SJSA1 (cell line): ENCODE measurements around the gene NSD1. TPM values are rescaled to one million over a fixed set of nuclear protein-coding genes. Genes with fewer than 3 reads are reported as not detected.

ENCODE experiments used
- DNase-seq, 2 experiments: peaks; one replicate each; pipeline ENCODE4 v3.0.0-alpha.2; 2015 to 2020; ENCODE audit warnings: low spot score in 2 of 2, low read depth in 1 of 2
- H3K27ac ChIP-seq: fragments of 250-450 bp; sonication (Bioruptor Pico); 2 replicates; pipeline ENCODE4 v1.5.1; 2020; ENCODE audit warnings: mild to moderate bottlenecking, moderate library complexity
- H3K27me3 ChIP-seq: fragments of 250-450 bp; sonication (Bioruptor Pico); replicated peaks from 2 replicates; pipeline ENCODE4 v1.5.1; 2020; ENCODE audit warnings: mild to moderate bottlenecking, moderate library complexity
- H3K36me3 ChIP-seq: fragments of 250-450 bp; sonication (Bioruptor Pico); 2 replicates; pipeline ENCODE4 v1.5.1; 2020; ENCODE audit warnings: mild to moderate bottlenecking
- H3K4me1 ChIP-seq: fragments of 250-450 bp; sonication (Bioruptor Pico); replicated peaks from 2 replicates; pipeline ENCODE4 v1.6.1; 2021; ENCODE audit warnings: mild to moderate bottlenecking
- H3K4me3 ChIP-seq: fragments of 250-450 bp; sonication (Bioruptor Pico); 2 replicates; pipeline ENCODE4 v1.5.1; 2020; ENCODE audit warnings: mild to moderate bottlenecking
- H3K9me3 ChIP-seq: fragments of 250-450 bp; sonication (Bioruptor Pico); replicated peaks from 2 replicates; pipeline ENCODE4 v1.5.1; 2020; ENCODE audit warnings: mild to moderate bottlenecking
- total RNA-seq: library from RNA; depleted of rRNA; stranded (reverse); fragments of >200 nt; shearing (Covaris generic); gene quantifications from 2 replicates; pipeline ENCODE4 v1.2.3, GENCODE V29; 2014

Gene NSD1
- total RNA-seq, 1 experiment from 2014 or later: 41.4 TPM

- no peaks in the 10 kb centered on the region for H3K4me1 ChIP-seq
- no peak for DNase-seq
- H3K27me3 ChIP-seq: no peaks in the 10 kb centered on the region
- no peak overlapping the region for H3K27ac ChIP-seq
- H3K9me3 ChIP-seq: no peaks in the 10 kb centered on the region
- no peak overlapping the region for H3K4me3 ChIP-seq
- H3K36me3 ChIP-seq: peaks cover 86% of the 10 kb centered on the region
Observed at GRCh38 chr5:177291735-177292134, 158.2 kb downstream of the NSD1 start.

GRCh38 chr5:177293819-177294581 lies 160.4 kb downstream of the NSD1 start:
- Histone ChIP-seq H3K9me3 (no peaks in the 10 kb centered on the region), H3K4me1 (no peaks in the 10 kb centered on the region), H3K27ac (no peak overlapping the region), H3K36me3 (peaks cover 78% of the 10 kb centered on the region), H3K4me3 (no peak overlapping the region), H3K27me3 (no peaks in the 10 kb centered on the region)
- no peak for DNase-seq

- no peaks in the 10 kb centered on the region for H3K9me3 ChIP-seq
- no peaks in the 10 kb centered on the region for H3K4me1 ChIP-seq
- H3K27me3 ChIP-seq: no peaks in the 10 kb centered on the region
- no peak for DNase-seq
- no peak overlapping the region for H3K4me3 ChIP-seq
- H3K36me3 ChIP-seq: peaks cover 79% of the 10 kb centered on the region
- no peak overlapping the region for H3K27ac ChIP-seq
Observed at GRCh38 chr5:177294632-177295031, 161.1 kb downstream of the NSD1 start.

DNA sequence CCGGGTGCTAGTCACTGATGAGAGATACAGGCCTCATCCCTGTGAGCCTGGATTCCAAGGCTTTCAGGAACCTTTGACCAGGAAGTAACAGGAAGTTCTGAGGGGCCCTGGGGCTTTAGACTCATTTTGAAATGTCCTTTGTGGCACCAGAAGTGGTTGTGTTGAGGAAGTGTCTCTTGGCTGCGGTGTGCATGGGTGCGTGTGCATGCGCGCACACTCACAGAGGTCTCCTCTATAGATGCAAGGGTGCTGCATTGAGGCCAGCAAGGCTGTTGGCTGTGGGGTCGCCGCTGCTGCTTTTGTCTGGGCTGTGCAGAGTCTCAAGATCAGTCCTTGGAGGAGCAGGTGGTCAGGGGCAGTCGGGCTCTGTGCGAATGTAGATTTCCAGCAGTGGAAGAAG lies 162.4 kb downstream of the NSD1 start:
- H3K4me1 ChIP-seq: peaks cover 10% of the 10 kb centered on the region
- peaks cover 79% of the 10 kb centered on the region for H3K36me3 ChIP-seq
- no peak overlapping the region for H3K27ac ChIP-seq
- H3K9me3 ChIP-seq: no peaks in the 10 kb centered on the region
- DNase-seq: no peak
- H3K27me3 ChIP-seq: no peaks in the 10 kb centered on the region
- H3K4me3 ChIP-seq: no peak overlapping the region

- Histone ChIP-seq H3K27ac (no peak overlapping the region), H3K9me3 (no peaks in the 10 kb centered on the region), H3K36me3 (peaks cover 81% of the 10 kb centered on the region), H3K27me3 (no peaks in the 10 kb centered on the region), H3K4me3 (no peak overlapping the region), H3K4me1 (peaks cover 16% of the 10 kb centered on the region)
- no peak for DNase-seq
Observed at GRCh38 chr5:177296581-177296980, 163.0 kb downstream of the NSD1 start.

GRCh38 chr5:177297922-177298321 lies 164.3 kb downstream of the NSD1 start:
- Histone ChIP-seq H3K27ac (no peak overlapping the region), H3K36me3 (peaks cover 79% of the 10 kb centered on the region), H3K4me1 (peaks cover 29% of the 10 kb centered on the region), H3K9me3 (no peaks in the 10 kb centered on the region), H3K4me3 (no peak overlapping the region), H3K27me3 (no peaks in the 10 kb centered on the region)
- DNase-seq: no peak

DNA sequence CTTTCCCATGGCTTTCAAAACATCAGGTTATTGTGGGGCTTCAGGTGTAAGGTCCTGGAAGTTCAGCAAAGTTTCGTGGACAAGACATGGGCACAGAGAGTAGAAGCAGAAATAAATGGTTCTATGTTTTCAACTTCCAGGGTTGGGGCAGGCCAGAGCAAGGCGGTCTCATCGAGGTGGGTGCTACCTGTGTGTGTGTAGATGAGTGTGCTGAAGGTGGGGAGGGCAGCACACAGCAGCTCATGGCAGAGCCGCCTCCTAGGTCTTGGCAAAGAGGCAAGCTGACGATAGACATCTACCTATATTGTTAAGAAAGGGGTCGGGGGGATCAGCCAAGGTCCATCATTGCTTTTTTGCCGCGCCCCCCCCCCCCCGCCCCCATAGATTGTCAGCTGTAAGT lies 166.1 kb downstream of the NSD1 start:
- H3K4me3 ChIP-seq: no peak overlapping the region
- peaks cover 80% of the 10 kb centered on the region for H3K36me3 ChIP-seq
- DNase-seq: no peak
- no peaks in the 10 kb centered on the region for H3K9me3 ChIP-seq
- H3K27ac ChIP-seq: no peak overlapping the region
- no peaks in the 10 kb centered on the region for H3K27me3 ChIP-seq
- H3K4me1 ChIP-seq: peaks cover 36% of the 10 kb centered on the region

GRCh38 chr5:177300236-177300880 lies 166.8 kb downstream of the NSD1 start:
- no peak overlapping the region for H3K4me3 ChIP-seq
- DNase-seq: peak; percentile 79 to 82
- H3K9me3 ChIP-seq: no peaks in the 10 kb centered on the region
- peaks cover 80% of the 10 kb centered on the region for H3K36me3 ChIP-seq
- peaks cover 41% of the 10 kb centered on the region for H3K4me1 ChIP-seq
- H3K27ac ChIP-seq: peak overlapping the region; percentile 49
- no peaks in the 10 kb centered on the region for H3K27me3 ChIP-seq

DNA sequence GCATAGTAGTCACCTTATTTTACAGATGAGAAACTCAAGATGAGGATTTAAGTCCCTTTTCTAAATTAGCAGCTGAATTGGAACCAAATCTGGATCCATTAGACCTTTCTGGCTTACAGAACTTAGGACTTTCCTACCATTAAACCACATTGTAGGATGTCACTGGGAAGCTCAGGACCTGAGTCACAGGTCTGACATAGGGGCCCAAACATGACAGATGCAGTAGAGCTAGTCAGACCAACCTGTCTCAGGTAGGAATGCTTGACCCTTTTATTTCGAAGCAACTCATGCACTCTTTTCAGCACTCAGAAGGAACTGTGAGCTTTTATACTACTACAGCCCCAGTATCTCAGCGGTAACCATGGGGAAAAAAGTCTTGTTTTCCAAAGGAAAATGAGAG lies 167.4 kb downstream of the NSD1 start:
- Histone ChIP-seq H3K9me3 (no peaks in the 10 kb centered on the region), H3K36me3 (peaks cover 80% of the 10 kb centered on the region), H3K27me3 (no peaks in the 10 kb centered on the region), H3K4me3 (no peak overlapping the region), H3K4me1 (peaks cover 45% of the 10 kb centered on the region), H3K27ac (no peak overlapping the region)
- DNase-seq: no peak

DNA sequence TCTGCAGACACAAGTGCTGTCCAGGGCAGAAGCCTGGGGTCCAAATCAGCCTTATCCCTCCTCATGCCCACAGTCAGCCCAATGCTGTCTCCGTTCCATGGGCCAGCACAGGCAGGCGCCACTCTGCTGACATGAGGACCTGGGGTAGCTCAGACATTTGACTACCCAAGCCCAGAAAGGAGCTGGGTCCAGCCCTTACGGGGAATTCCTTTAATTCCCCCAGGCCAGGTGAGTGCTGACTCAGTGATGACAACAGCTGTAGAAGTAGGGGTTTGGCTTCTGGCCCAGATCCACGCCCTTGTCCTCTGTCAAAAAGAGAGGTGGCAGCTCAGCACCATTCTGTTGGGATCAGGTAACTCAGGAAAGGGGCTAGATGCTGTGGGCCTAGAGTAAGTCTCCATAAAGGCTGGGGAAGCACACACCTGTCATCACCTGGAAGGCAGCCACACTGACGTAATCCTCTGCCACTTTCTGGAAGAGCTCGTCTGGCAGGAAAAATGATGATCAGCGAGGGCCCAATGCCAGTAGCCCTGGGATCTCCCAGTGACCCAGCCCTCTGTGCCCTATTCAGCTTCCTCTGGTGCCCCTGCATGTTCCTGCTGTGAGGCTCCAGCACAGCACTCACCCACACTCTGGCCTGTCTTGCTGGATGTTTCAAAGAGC lies 168.1 kb downstream of the NSD1 start:
- Histone ChIP-seq H3K27me3 (no peaks in the 10 kb centered on the region), H3K4me1 (peaks cover 45% of the 10 kb centered on the region), H3K4me3 (no peak overlapping the region), H3K27ac (no peak overlapping the region), H3K9me3 (no peaks in the 10 kb centered on the region), H3K36me3 (peaks cover 79% of the 10 kb centered on the region)
- DNase-seq: no peak

GRCh38 chr5:177302354-177303110 lies 169.0 kb downstream of the NSD1 start:
- Histone ChIP-seq H3K4me1 (peaks cover 45% of the 10 kb centered on the region), H3K4me3 (peak overlapping the region; percentile 78), H3K27ac (no peak overlapping the region), H3K9me3 (no peaks in the 10 kb centered on the region), H3K36me3 (peaks cover 86% of the 10 kb centered on the region), H3K27me3 (no peaks in the 10 kb centered on the region)
- DNase-seq: no peak

DNA sequence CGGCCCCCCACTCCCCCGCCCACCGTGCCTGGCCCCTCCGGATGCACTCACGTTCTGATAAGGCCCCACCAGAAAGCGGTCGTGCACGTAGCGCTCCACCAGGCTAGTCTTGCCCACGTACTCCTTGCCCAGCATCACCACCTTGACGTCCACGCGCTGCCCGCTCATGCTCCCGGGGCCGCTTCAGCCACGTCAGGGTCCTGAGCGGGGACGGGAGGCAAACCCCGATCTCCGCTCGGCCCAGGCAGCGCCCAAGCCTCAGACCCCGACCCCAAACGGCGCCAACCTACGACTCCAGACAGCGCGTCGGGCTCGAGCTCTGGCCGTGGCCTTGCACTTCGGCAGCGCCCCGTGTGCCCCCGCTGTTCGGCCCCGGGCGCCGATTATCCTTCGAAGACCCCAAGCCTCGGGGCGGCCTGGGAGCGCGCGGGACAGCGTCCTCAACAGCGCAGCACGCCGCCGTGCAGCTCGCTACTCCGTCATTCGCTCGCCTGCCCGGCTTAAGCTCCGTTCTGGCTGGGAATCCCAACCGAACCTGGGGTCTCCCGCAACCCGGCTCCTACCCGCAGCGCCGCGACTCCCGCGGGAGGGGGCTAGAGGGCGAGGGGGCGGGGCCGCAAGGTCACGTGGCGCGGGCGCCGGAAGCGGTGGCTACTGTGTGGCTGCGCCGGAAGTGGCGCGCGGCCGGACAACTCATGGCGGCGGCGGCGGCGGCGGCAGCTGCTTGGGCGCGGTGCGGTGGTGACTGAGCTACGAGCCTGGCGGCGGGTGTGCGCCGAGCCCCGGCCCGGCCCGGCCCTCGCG lies 169.8 kb downstream of the NSD1 start, which contains the start of the genes PRELID1 and RAB24:
PRELID1 (plus strand) TSS at position 679 of the 804 bp plus-strand sequence. CDS start 187 bp downstream, outside the sequence.
RAB24 (minus strand) TSS at position 599 of the 804 bp plus-strand sequence; CDS start at position 168, 431 bp downstream.
- Histone ChIP-seq H3K9me3 (no peaks in the 10 kb centered on the region), H3K27me3 (no peaks in the 10 kb centered on the region), H3K4me1 (peaks cover 45% of the 10 kb centered on the region), H3K27ac (peak within 1 kb of the TSS; percentile 57), H3K36me3 (peaks cover 86% of the 10 kb centered on the region), H3K4me3 (peak within 1 kb of the TSS; percentile 78)
- peak; percentile 86 to 93 for DNase-seq
